GM18868 (cell line): ENCODE results near the gene CHRM4.

Experiments used
- ATAC-seq: cut with Tn5 transposase; IDR thresholded peaks from one replicate; pipeline ENCODE4 v1.9.1; 2021; ENCODE audit warnings: mild to moderate bottlenecking, moderate library complexity; ENCODE audit not compliant: unreplicated experiment

The CHRM4 gene

DNA sequence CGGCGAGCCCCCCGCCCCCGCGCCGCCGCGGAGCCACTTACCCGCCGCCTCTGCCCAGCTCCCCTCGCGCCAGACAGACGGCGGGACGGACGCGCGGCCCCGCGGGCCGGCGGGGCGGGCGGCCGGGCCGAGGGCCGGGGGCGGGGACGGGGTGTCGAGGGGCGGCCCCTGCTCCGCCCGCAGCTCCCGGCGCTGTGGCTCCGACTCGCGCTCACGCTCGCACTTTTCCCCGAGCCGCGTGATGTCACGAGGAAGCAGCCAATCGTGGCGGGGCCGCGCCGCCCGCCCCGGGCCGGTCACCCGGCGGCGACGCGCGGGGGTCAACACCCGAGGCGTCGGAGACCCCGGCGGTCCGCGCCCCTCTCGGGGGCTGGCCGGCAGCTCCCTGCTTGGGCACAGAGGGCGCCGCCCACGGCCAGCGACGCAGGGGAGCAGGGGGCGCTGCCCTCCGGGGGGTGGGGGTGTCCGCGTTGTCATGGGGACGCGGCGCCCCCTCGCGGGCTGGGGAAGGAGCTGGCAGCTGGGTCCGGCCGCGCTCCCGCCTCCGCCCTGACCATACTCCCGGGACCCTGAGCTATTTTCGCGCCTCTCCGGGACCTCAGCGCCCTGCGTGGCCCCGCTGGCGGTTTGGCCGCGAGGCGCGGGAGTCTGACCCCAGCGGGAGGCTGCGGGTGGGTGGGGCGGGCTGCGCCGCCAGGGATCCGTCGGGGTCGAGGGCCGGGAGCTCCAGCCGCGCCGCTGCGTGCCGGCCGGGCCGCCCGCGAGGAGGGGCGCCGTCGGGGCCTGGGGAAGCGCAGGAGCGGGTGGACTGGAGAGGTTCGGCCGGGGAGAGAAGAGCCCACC is at the start of gene CHRM4:
Gene CHRM4, minus strand, starts transcription at position 199 of the 843 bp plus-strand sequence. CDS start 5,219 bp downstream, outside the sequence.
- ATAC-seq = peak; percentile 22

DNA sequence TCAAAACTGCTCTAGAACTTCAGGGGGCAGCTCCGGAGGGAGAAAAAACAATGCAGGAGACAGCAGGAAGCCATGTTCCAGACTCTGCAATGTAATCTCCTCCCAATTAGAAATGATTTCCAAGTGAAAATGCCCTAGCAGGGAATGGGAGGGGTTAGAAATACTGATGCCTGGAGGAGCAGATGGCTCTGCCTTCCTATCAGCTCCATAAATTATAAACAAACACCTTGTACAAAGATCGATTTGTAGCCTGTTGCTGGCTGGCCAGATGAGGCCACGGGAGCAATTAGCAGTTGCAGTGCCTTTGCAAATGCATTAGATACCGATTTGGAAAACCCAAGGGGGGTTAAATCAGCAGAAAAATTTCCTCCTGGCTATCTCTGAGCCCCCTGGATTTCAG is 46.6 kb upstream of the CHRM4 start:
- no peak for ATAC-seq

DNA sequence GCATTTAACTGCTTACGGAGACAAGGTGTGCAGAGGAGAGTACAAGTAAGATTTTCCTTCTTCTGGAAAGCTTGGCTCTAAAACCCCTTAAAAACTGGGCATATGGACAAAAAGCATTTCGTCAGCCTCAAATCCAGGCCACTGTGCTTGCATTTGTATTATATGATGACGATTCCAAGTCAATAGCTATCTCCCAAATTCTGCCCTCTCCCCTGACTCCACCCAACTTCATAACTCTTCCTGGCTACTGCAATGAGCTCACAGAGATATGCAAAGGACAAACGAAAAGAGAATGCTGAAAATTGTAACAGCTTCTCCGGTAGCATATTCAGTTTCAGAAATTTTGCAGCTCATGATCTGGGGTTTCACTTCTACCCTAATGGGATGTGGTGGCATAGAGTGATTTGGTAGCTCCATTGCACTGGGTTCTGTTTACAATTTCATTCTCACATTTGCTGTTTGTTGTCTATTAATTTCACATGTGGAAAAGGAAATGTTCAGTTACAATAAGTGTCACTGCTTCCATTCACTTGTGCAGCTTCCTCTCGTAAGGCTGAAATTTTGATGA is 45.6 kb upstream of the CHRM4 start:
- ATAC-seq = peak; percentile 58

DNA sequence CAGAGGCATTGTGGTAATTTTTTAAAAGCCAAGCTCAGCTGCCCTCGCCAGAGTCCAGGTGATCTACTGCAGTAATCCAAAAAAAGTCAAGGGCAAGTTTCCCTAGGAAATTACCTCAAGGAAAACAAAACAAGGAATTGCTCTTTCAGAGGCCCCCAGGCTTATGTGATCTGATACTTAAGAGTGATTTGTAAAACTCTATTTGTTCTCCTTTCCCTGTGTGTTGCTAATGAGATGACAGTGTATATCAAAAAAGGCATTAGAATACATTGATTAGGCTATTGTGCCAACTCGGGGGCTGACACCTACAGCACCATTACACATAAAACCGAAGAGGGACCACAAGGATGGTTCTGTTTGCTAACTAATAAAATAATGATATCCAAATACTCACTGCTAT is 44.5 kb upstream of the CHRM4 start:
- ATAC-seq = no peak

DNA sequence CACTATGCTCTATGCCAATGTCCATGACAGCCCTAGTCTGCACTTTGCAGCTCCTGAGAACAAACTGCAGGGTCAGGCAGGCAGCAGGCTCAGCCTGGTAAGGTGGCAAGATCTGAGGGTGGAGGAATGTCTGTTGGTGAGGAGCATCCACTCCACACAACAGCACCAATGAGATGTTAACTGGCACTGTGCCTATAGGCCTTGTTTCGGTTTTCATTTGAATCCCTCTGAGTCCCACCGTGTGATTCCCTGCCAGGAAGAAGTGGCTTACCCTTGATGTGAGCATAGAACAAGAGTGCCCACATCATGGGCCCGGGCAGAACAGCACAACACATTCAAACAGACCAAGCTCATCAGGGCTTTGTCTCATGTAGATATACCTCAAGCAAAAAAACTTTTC is 44.1 kb upstream of the CHRM4 start:
- no peak for ATAC-seq

DNA sequence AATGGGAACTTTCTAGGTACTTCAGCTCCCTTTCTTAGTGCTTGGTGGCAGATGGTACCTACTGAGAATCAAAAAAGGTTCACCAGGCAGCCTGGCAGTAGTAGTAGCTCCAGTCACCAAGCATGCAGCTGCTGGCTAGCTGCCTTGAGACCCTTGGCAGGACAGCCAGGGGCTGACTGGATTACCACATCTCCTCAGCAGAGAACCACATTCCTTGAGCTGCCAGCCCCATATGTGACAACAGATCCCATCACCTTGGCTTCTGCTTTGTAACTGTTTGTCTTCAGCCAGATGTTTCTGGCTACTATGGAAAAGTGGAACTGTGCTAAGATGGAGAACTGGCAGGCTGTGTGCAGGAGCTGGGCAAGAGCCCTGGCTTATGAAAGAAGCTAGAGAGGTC is 39.6 kb upstream of the CHRM4 start:
- ATAC-seq = no peak

DNA sequence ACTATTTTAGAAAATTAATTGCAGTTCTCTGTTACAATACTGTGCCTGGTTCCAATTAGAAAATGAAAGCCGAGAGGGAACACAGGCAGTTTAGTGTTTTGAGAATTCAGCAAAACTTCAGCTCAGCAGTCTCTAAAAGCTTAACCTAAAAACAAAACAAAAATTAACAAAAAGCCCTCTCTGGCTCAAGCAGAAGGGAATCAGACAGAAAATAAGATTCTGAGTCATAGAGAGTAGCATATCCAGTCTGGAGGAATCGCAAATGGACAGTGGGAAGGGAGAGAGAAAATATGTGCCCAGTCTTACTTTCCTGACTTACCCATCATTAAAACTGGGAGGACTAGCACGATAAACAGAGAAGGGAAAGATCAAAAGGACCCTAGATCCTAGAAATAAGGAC is 38.1 kb upstream of the CHRM4 start:
- no peak for ATAC-seq

DNA sequence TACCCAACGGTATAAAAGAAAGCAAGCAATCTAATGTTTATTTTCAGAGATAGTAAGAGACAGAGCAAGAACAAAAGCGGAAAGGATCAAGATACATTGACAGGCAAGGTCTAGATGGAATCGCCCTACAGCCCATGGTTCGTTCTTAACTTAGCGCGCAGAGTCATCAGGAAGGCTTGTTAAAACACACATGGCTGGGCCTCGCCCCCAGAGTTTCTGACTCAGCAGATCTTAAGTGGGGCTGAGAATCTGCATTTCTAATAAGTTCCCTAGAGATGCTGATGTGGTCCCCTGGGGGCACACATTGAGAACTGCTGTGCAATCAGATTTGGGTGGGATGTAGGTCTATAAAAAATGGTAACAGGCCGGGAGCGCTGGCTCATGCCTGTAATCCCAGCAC is 35.8 kb upstream of the CHRM4 start:
- no peak for ATAC-seq

DNA sequence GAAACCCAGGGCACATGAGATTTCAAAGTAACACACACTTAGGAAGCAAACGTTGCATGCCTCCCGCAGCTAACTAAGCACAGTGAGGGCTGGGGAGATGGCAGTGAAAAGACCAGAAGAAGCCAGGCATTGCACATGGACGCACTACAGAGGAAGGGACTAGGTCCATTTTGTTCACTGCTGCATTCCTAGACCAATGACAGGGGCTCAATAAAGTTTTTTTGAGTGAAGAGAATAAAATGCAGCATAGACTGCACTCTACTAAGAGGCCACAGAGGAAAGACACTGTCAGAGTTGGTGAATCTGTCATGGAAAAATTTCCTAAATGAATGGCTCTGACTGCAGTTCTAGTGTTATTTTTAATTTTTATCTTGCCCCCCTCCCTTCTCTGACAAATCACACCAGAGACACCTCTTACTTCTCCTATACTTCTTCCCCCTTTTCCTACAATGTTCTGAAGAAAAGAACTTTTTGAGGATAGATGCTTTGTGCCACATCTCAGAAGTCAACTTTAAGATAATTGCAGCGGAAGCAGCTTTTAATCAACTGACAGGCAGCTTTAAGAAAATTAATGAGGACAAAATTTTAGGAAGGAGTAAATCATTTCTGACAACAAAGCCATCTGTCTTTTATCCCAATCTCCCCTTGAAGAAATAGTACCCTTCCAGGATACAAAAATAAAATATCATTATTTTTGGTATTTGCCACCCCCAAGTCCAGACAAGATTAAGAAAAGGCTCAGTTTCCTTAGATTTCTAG is 34.8 kb upstream of the CHRM4 start:
- no peak for ATAC-seq

DNA sequence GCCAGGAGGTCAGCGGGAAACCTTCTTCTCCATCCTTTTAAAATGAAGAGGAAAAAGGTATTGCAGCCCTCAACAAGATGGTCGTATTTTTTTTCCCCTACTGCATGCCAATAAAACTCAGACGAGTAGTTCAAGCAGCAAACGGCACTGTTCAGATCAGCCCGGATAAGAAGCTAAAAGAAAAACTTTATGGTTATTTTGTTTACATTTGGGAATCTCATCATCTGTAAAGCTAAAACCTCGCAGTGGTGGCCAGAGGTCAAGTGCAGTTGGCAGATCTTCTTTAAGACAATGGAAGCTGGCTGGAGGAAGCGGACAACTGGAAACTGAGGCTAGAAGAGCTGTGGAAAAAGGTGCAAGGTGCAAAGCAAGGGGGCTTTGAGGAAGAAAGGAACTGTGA is 31.0 kb upstream of the CHRM4 start:
- no peak for ATAC-seq

DNA sequence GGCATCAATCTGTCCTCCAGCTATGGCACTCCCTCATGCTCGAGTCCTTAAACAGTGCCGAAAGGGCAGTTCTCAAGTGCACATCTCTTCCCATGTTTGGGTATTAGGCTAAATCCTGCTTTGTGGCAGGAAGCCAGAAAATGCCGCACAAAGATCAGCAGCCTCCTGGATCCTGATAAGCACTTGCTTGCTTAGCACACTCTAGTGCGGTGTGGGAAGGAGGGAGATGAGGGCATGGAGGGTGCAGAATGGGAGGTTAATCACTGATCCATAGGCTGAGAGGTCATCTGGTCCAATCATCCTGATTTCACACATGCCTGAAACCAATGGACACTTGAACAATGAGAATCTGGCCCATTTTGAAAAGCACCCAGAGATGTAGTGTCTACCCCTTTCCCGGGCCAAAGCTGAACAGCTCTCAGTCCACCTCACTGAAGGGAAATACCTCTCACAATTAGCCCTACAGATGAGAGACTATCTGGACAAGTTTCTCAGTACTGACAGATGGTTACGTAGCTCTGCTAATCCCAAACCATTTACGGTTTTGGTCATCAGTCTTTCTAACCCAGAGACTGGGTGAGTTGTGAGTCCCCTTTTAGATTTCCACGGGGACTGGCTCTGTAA is 29.8 kb upstream of the CHRM4 start:
- ATAC-seq = no peak

DNA sequence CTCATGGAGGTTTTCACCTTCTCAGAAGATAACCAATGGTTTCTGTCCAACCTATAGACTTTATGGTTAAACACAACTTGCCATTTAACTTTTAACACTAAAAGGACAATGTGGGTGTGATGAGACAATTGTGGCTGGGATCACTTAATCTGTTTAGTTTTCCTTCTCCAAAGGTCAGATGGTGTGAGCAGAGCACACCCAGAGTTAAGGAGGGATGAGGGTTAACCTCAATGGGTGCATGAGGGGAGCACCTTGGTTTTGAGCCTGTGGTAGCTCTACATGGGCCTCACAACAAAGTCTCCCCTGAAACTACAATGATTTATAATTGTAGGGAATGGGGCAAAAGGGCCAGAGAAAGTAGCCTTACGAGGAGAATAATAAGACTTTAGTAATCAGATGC is 28.9 kb upstream of the CHRM4 start:
- ATAC-seq = no peak

DNA sequence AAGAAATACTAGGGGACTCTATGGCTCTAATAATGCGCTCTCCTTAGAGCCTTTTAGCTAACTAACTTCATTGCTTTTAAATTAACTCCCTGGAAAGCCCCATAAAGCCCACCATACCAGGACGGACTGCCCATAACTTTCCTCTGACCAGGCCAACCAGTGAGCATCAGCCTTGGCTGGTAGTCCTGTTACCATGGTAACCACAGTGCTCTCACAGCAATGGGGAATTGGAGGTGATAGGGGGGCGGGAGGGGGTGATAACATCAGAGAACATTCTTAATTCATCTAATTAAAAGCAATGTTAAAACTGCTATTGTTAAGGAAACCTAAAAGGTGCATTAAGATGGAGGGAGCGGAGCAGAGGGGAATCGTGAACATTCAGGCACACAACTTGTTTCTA is 27.2 kb upstream of the CHRM4 start:
- no peak for ATAC-seq

DNA sequence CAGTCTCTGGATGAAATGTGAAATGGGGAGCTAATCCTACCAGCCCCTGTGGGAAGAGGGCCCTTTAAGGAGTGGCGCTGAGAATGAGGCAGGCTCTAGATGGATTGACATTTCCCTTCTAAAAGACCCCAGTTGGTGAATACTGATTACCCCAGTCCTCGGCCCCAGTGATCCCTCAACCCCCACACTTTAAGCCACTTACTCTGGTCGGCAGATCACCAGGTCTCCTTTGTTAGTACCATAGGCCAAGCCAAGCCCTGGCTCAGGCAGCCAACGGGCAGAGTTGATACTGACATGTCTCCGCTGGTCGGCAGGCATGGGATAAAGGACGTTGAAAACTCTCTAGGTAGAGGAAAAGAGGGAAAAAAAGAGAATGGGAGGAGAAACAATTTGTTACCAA is 26.1 kb upstream of the CHRM4 start:
- ATAC-seq = no peak

DNA sequence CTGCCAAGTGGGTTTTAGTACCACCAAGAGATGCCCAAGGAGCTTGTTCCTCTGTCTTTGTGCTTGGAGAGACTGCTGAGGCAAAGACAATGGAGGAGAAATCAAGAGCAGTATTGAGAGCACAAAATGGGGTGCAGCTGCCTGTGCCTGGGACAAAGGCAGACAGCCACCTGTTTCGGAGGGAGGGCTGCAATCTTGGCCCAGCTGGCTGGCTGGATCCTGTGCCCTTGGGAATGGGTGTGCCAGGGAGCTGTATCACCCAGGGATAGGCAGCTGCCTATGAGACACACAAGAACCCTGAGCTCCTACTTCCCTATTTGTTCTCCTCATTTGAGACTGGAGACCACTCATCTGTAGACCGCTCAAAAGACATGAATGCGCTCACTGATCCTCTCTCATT is 23.3 kb upstream of the CHRM4 start:
- ATAC-seq = no peak

DNA sequence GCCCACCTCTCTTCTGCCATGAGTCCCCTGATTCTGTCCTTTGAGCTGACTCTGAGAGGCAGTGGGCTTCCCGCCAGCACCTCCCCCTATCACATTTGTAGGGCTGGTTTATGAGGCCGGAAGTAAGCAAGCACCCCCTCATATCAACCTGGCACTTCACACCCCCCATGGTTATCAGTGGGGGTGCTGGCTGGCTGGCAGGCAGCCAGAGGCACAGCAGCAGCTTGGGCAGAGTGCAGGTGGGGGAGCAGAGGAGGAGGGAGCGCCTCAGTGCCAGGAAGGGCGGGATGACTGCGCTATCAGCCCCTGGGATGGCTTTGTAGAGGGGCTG is 22.9 kb upstream of the CHRM4 start:
- ATAC-seq = no peak

DNA sequence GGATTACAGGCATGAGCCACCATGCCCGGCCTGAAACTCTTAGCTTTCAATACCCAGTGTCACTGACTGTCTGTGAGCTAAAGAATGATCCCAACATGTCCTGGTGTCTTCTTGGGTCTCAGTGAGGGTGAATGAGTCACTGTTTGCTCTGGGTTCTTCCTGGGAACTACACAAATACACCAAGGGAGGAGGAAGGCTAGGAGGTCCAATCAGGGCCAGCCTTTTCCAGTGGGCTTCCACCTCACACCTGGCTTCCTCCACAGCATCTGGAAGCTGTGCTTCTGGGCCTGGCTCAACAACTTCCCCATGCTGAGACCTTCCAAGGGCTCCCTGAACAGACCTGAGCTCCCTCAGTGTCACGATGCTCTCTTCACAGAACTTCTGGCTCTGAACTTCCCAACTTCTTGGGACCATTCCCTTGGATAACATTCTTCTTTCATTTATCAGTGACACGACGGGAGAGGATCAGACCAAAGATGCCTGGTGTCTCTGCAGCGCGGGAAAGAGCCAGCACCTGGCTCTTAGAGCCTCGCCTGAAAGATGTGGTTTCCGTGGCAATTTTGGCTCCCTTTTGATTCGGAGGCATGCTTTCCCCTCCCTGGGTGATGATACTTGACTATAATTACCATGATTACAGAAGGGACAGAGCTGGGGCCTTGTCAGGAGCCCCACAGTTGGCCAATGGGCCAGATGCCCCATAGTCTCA is 22.3 kb upstream of the CHRM4 start:
- no peak for ATAC-seq

DNA sequence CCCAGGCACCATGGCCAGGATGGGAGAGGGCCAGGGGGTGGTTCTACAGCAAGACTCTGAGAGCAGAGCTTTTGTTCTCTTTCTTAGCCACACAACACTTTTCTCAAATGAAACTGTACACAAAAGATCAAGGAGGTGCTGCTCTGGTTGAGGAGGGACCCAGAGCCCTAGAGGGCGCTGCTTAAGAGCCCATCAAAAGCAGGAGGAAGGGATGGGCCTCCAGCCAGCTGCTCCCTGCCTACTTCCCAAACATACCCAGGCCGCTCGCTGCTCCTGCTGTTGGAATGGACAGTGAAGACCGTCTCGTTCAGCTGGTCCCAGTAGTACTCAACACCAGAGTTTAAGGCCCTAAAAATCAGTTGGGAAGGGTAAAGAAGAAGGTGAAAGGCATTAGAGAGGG is 18.4 kb upstream of the CHRM4 start:
- ATAC-seq = no peak

DNA sequence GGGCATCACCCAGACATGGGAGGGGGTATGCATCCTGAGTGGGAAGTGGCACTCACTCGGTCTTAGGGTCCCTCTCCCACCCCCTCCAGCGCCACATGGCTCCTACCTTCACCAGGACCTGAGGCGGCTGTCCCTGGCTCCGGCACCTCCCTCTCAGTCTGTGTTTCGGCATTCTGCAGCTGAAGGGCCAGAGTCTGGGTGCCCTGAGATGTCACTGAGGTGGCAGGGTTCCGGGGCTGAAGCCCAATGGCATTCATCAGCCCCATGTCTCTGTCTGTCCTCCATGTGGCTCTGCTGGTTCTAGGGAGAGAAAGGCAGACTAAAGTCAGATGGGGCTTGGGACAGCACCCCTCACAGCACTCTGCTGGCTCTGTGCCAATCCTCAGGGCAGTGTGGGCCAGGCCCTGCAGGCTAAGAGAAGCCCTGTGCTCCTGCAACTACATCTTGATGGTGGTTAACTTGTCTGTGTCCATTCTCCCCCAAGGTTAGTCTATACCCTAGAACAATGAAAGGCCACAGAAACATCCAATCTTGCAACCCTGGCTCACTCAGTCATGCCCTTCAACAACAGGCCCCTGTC is 16.9 kb upstream of the CHRM4 start:
- no peak for ATAC-seq

DNA sequence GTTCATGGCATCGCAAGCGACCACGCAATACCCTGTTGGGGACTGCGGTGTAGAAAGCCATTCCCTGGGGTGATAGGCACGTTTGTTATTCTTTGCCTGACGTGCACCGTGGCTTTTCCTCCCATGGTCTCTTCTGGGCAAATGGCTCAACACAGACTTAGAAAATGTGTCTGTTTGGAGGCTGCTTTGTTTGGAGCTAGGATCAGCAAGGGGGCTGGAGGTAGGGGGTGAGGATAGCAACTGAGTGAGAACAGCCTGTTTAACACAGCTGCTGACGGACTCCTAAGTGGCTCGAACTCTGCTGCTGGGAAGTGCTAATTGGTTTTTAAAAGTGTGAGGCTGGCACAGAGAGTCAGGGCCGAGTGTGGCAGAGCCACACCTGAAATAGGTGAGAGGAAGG is 16.1 kb upstream of the CHRM4 start:
- ATAC-seq = no peak
